GM15510 (cell line): ENCODE measurements around the gene BAMBI.

ENCODE experiments used
- POLR2A ChIP-seq: IDR thresholded peaks from 3 replicates; pipeline ENCODE4 v1.6.1; 2011; ENCODE audit warnings: borderline replicate concordance; ENCODE audit not compliant: insufficient read length; ENCODE audit errors: extremely low read depth

The BAMBI gene

DNA sequence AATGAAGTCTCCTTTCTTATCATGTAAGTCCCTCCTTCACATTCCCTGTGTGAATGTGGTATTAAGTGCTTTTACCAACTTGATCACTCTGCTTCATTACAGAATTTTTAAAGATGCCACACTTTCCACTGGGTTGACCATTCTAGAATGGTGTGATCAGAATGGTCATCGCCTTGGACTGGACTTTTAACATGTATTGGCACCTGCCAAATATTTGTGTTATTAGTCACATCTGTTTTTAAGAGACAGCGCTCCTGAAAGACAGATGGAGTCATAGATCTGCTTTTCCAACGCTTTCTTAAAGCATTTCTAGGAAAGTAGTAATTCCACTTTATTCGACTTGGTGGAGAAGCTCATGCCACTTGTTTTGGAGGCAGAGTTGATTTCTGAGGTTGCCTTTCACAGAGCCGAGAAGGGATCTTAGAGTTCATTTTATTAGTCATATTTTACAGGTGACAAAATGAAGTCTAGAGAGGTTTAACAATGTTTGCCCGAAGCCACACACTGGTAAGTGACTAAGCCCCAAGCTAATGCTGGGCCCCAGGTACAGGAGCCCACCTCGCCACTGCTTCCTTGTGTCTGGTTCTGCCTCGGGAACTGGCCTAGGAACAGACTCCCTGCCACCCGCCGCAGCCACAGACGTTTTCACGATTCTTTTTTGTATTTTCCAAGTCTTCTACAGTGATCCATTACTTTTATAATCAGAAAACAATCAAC, 10.4 kb upstream of the BAMBI start:
- TF ChIP-seq POLR2A: no peak

DNA sequence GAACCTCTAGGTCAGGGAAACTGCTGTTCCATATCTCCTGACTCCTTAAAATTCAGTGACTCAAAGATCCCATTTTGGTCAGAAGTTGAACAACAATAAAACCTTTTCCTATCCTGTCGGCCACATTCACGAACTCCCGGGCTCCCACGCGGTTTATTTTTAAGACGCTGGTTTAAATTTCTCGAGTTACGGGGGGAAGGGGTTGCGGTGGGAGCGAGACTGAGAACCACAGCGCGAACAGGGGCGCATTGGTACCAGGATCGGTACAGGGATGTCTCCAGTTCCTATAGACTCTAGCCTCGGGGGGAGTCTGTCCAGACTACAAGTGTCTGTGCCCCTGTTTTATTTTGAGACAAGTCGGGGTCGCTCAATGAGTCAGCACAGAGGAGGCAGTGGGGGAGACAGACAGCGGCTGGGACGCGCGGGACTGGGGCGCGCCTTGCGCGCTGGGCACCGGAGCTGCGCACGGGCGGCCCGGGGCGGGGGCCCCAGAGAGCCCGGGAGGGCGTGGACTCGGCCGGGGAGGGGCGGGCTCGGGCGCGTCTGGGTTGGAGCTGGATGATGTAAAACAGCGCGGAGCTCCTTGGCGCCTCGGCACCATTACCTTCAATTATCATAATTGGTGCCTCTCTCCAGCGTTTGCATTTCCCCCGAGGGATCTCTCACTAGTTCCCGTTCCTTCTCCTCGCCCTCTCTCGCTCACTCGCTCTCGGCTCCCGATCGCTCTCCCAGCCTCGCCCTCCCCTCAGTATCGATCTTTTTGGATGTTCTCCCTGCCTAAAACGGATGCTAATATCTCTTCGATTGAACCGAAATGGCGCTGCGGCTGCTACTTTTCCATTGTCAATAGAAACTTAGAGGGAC, 8.7 kb upstream of the BAMBI start:
- no peak for TF ChIP-seq POLR2A

DNA sequence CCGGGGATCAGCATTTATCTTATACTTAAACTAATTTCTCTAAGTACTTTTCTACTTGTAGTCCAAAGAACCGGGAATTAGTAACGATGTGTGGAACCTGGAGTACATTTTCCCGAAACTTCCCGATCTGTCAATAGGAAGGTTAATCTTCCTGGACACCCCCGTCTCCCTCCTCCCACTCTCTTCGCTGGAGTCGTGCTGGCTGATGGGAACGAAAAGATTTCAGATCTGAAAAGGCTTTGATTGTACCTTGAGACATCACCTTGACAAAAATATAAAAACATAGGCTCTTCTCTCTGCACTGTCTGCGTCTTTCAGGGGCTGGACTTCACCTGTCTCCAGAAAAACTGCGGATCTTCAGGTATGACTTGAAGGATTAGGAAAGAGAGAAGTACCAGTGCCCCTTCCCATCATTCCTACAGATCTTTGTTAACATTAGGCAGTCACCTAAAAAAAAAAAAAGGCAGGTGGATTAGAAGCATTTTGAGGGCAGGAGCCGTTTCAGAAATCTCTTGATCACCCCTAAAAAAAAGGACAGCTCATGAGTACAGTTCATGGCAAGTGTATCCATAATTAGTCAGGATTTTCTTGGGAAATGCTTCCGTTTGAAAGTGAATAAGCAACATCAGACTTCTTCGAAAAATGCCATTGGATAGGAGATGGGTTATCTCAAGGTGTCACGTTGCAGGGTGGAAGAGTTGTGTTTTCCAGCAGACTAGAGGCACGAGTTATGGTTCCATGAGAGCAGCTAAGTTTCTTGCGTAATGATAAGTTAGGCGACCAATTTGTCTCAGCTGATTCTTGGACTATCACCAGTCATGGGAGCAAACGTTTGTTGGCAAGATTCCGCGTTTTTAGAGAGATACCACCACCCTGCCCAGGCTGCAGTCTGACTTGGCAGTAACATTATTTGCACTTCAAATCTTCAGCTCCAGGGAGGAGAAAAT, 7.8 kb upstream of the BAMBI start:
- TF ChIP-seq POLR2A: no peak

DNA sequence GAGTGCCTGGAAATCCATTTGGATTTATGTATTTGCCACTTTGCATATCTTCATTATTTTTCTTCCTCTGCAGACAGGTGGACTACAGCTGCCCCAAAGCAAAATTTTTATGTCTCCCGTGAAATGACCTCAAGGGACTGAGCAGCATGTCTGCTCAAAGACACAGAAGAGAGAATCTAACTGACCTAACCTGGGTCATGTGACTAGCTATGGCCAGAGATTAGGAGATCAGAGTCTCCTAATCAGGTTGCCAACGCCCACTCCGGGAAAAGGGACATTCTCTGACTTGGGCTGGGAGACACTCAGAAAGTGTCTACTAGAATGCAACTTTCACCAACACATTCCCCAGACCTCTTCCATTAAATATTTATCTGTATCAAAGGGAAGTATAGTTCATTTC, 2.5 kb upstream of the BAMBI start:
- no peak for TF ChIP-seq POLR2A

DNA sequence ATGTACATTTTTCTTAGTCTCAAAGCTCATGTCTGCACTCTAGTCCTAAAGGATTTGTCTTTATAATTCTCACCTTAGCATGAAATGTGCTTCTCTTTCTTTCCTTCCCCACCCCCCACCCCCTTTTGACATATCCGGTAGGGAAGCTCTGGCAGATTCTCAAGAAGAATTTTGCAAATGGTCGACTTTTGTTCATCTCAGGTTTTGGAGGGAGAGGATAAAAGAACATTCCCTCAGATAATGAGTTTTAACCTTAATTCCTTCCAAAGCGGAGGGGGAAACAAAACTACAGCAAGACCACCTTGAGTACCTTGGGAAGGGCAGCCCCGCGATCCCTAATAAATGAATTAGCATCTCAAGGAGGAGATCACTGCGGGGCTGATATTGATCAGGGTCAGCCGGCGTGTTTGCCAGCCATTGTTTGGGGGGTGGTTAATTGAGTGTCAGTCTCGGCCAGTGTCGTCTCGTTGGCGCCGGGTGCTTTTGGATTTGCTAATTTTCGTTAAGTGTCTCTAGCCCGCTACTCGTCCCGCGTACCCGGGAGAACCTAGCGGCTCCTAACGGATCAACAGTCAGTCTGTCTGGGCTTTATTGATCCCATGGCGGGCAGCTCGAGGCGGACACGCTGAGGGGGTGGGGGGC, 874 bp upstream of the BAMBI start:
- TF ChIP-seq POLR2A: no peak

DNA sequence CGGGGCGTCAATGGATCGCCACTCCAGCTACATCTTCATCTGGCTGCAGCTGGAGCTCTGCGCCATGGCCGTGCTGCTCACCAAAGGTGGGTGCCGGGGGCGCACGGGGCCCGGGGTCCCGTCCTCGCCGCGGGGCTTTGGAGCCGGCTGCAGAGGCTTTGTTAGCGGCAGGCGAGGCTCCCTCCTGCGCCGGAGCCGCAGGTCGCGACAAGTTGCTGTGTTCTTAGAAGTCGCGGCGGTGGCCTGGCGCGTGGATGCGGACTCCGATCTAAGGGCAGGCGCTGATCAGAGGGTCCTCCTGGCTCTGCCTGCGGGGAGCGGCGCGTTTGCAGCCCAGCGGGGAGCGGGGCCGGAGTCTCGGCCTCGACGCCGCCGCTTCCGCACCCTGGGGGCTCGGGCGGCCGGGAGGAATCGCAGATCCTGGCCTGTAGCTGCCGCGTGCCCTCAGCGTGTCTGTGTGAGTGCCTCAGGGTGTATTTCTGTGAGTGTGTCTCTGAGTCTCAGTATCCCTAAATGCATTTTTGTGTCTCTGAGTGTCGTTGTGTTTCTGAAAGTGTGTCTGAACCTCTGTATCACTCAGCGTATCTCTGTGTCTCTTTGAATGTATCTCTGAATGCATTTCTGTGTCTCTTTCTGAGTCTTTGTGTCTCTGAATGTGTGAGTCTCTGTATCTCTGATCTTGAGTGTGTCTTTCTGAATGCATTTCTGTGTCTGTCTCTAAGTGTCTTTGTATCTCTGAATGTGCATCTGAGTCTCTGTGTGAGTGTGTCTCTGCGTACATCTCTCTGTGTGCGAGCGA, 766 bp downstream of the BAMBI start:
- TF ChIP-seq POLR2A: no peak

DNA sequence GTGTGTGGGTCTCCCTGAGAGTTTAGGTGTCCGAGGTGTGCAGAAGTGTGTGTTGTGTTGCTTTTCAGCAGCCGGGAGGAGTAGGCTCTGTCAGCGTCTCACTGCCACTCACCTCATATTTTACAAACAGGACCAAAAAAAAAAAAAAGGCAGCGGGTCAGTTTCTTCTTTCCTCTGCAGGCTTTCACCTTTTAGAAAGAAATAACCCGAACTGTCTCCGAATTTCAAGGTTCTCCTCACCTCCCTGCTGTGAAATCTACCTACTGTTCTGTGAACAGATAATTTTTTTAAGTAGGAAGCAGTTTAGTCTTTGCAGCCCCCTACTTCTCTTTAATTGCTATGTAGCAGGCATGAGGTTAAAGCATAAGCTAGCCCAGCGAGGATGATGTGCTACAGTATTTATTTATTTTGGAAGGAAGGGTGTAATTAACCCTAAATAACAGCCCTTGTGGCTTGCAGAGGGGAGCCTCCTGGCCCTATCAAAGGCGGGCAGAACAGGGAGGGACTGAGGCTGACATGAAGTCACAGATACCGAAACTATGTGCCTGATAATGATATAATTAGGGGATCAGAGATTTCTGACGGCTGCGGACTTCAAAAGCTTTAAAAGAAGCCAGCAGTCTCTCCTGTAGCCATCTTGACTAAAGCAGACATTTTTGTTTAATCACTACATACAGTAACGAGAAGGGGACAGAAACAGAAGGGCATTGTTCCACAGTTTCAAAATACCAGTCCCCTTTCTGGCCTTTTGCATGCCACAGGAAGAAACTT, 1.6 kb downstream of the BAMBI start:
- no peak for TF ChIP-seq POLR2A

DNA sequence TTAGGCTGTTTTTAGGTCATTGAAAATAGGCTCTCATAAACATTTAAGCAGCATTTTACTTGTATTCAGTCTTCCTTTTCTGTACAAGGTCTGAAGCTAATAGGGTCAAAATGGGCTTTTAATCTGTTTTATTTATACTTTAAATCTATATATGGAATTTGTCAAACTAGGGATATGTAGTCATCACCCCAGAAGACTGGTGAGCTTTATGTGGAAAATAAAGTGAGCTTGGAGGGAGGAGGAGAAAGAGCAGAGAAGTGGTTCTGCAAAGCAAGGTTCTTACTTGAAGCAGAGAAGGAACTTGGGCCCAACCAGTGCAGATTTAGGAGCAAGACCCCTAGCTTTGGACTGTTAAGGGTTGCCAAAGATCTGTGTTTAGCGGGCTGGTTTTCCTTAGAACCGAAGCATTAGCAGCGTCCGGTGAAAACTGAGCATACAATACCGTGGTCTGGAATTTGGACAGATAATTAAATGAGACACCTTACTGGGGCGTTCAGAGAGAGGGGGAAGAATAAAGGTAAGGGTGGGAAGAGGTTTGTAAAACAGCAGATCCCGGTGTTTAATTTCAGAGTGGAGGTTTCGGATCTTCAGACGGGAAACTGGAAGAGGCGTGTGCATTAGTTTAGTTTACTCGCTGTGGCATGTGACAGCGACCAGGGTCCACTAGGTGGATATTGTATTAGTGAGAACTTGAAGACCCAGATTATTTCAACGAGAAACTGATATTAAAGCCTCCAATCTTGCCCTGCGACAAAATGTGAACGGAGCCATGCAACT, 2.4 kb downstream of the BAMBI start:
- no peak for TF ChIP-seq POLR2A

DNA sequence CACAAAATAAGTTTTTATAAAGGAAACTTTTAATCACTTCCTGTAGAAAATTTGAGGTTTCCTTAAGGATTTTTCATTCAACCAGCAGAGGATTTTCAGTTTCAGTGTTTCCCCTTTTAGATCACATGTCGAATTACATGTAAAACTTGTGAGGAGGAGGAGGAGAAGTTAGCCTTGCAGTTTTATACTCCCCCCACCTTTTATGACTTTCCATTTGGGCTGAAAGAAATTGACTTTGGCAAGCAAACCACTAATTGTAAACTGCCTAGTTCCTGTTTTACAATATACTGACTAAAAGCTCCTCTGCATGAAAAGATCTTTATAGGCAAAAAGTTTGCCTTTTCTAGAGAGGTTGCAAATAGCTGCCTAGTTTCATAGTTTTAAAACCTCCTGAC, 3.0 kb downstream of the BAMBI start:
- TF ChIP-seq POLR2A: no peak

DNA sequence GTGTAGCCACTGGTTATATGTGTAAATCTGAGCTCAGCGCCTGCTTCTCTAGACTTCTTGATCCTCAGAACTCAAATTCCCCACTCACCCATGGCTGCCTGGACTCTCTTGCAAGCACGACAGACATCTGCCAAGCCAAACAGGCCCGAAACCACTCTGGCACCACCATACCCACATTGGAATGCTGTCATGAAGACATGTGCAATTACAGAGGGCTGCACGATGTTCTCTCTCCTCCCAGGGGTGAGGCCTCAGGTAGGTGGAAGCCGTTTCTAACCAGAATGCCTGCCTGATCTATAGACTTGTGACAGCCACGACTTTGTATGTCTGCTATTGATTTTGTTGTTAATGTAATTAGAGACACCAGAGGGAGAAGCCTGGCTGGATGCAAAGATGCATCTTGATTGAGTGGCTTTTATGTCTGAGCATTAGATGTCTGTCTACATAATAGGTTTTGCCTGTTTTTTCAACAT, 4.0 kb downstream of the BAMBI start:
- no peak for TF ChIP-seq POLR2A

DNA sequence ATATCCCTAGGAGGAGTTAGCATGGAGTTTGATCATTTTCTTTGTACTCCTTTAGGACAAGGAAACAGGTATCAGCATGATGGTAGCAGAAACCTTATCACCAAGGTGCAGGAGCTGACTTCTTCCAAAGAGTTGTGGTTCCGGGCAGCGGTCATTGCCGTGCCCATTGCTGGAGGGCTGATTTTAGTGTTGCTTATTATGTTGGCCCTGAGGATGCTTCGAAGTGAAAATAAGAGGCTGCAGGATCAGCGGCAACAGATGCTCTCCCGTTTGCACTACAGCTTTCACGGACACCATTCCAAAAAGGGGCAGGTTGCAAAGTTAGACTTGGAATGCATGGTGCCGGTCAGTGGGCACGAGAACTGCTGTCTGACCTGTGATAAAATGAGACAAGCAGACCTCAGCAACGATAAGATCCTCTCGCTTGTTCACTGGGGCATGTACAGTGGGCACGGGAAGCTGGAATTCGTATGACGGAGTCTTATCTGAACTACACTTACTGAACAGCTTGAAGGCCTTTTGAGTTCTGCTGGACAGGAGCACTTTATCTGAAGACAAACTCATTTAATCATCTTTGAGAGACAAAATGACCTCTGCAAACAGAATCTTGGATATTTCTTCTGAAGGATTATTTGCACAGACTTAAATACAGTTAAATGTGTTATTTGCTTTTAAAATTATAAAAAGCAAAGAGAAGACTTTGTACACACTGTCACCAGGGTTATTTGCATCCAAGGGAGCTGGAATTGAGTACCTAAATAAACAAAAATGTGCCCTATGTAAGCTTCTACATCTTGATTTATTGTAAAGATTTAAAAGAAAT, 4.8 kb downstream of the BAMBI start:
- TF ChIP-seq POLR2A: no peak
